Suprapubic skin (tissue), 4 donors: ENCODE measurements around the gene VEGFA.

Experiments used
- POLR2A ChIP-seq, 2 donors: fragments of 450-650 bp; IDR thresholded peaks; one replicate each; pipeline ENCODE4 v1.6.1; 2017; ENCODE audit warnings: antibody characterized with exemption in 2 of 2, mild to moderate bottlenecking in 2 of 2, moderate library complexity in 2 of 2
- POLR2AphosphoS5 ChIP-seq, 3 donors: sonication (generic); formaldehyde crosslinking; IDR thresholded peaks; one replicate each; pipeline ENCODE4 v1.6.1; 2017; ENCODE audit warnings: antibody characterized with exemption in 3 of 3
- TF ChIP-seq, protein P1 (sequence below), 2 donors: fragments of 200-600 bp in 1 of 2; fragments of 450-650 bp in 1 of 2; sonication (generic) in 1 of 2; IDR thresholded peaks; one replicate each; pipeline ENCODE4 v1.5.1; 2016 to 2019; ENCODE audit warnings: antibody characterized with exemption in 2 of 2, mild to moderate bottlenecking in 1 of 2, moderate library complexity in 1 of 2

DNA sequence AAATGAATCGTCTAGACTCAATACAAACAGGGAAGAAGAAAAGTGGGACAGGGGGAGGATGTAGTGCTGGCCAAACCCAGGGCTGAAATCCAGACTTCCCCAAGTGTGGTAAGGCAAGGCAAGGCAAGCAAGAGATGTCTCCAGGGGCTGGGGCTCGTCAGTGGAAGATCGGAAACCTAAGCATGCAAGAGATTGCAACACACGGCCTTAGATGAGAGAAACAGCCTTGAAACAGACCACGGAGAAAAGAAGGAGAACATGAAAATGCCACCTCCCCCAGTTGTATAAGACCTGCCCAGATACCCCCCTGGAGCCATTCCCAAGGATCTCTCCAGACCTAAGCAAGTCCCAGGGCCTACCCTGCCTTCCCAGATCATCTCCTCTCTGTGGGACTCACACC is 20.0 kb downstream of the VEGFA start:
- TF ChIP-seq, protein P1, sequence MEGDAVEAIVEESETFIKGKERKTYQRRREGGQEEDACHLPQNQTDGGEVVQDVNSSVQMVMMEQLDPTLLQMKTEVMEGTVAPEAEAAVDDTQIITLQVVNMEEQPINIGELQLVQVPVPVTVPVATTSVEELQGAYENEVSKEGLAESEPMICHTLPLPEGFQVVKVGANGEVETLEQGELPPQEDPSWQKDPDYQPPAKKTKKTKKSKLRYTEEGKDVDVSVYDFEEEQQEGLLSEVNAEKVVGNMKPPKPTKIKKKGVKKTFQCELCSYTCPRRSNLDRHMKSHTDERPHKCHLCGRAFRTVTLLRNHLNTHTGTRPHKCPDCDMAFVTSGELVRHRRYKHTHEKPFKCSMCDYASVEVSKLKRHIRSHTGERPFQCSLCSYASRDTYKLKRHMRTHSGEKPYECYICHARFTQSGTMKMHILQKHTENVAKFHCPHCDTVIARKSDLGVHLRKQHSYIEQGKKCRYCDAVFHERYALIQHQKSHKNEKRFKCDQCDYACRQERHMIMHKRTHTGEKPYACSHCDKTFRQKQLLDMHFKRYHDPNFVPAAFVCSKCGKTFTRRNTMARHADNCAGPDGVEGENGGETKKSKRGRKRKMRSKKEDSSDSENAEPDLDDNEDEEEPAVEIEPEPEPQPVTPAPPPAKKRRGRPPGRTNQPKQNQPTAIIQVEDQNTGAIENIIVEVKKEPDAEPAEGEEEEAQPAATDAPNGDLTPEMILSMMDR (IDR thresholded peaks at IDR 0.05), result no peak
- TF ChIP-seq POLR2AphosphoS5 (IDR thresholded peaks at IDR 0.05) (no peak), POLR2A (IDR thresholded peaks at IDR 0.05) (no peak)
